ENCODE results near the gene KIF14. TPM values are rescaled to one million over a fixed set of nuclear protein-coding genes. Genes with fewer than 3 reads are reported as not detected.

KIF14 gene
- total and polyA plus RNA-seq, 2 of the 4 experiments (the other 2 are of a cell fraction), result 2.3 to 4.7 TPM

DNA sequence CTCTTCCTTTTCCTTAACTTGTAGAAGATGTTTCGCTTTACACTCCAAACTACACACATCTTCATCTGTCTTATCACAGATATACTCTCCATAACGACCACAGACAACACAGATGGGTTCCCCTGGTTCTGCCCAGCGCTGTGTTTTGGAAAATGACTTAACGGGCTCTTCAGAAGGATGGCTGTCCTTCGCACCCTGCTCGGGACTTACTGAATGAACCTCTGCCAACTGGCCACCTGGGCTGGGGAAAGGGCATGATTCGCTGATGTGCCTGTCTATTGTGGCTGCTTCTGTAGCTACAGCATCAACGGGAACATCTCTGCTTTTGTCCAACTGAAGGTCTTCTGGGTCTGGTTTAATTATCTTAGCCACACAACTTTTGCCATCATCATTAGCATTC, 45.8 kb upstream of the KIF14 start:
- CTCF ChIA-PET, result no interaction called here
- no peaks in the 10 kb centered on the region for H3K9me3 ChIP-seq (ENCODE audit: control insufficient read depth, insufficient read depth, low read length)
- no peak overlapping the region for H3K4me3 ChIP-seq (ENCODE audit: insufficient read depth, low read depth, low read length)
- BruUV-seq (replicated peaks), result no TSS peak
- no peak overlapping the region for H4K8ac ChIP-seq (ENCODE audit: low read depth in 2 of 2, low read length in 2 of 2)
- H3K18ac ChIP-seq (ENCODE audit: low read depth, low read length), result no peak overlapping the region
- H2BK5ac ChIP-seq (ENCODE audit: low read depth, low read length, poor library complexity, severe bottlenecking), result no peak overlapping the region
- no peak for ATAC-seq (ENCODE audit: low read depth)
- no peak overlapping the region for H3K4me2 ChIP-seq (ENCODE audit: low read depth, low read length)
- no peak overlapping the region for H4K5ac ChIP-seq (ENCODE audit: low read depth, low read length)
- no peak for DNase-seq
- H3K27me3 ChIP-seq (ENCODE audit: control insufficient read depth, insufficient read depth, low read length), result no peaks in the 10 kb centered on the region
- intact Hi-C loops (cut with micrococcal nuclease) (no loop called here), in situ Hi-C loops (cut with MboI; ENCODE audit: low sequenced_read_pairs) (no loop called here), dilution Hi-C loops (cut with HindIII; ENCODE audit: low sequenced_read_pairs, unreplicated experiment) (no loop called here)
- no peak overlapping the region for H2AFZ ChIP-seq (replicated peaks; ENCODE audit: low read length, poor library complexity)
- WGBS, 2 experiments (ENCODE audit: extremely low coverage in 2 of 2, insufficient read length in 1 of 2), result 100% methylated on average over 2 of the region's 8 CpGs; no CpG with 5 or more reads in 1 of the 2 experiments
- H3K27ac ChIP-seq (ENCODE audit: insufficient read depth, low read length), result no peak overlapping the region
- no peaks in the 10 kb centered on the region for H3K9me1 ChIP-seq (ENCODE audit: insufficient read depth, low read length)
- no peak overlapping the region for H3K14ac ChIP-seq (replicated peaks; ENCODE audit: low read depth, low read length)
- H2BK15ac ChIP-seq (ENCODE audit: low read depth, low read length), result no peak overlapping the region
- no peak overlapping the region for H2AK5ac ChIP-seq (ENCODE audit: low read depth, low read length)
- peaks cover 3% of the 10 kb centered on the region; the same call in 1 of the 2 replicates for H3K4me1 ChIP-seq (ENCODE audit: control insufficient read depth, insufficient read depth, low read length)
- no peak overlapping the region for H3K56ac ChIP-seq (ENCODE audit: extremely low read depth, insufficient read depth, low read length)
- H3K23ac ChIP-seq (ENCODE audit: low read depth, low read length), result no peak overlapping the region
- H4K91ac ChIP-seq (ENCODE audit: insufficient read depth, low read depth, low read length), result no peak overlapping the region
- H2AK9ac ChIP-seq (replicated peaks; ENCODE audit: low read depth, low read length, poor library complexity), result no peak overlapping the region
- no peak overlapping the region for H3K9ac ChIP-seq (ENCODE audit: low read depth, low read length)
- TF ChIP-seq BHLHE40 (IDR thresholded peaks at IDR 0.05; ENCODE audit: low read depth, low read length) (no peak), MAFK (IDR thresholded peaks at IDR 0.05; ENCODE audit: low read depth, low read length) (no peak), MXI1 (IDR thresholded peaks at IDR 0.05; ENCODE audit: borderline replicate concordance, low read depth, low read length) (no peak), POLR2A (IDR thresholded peaks at IDR 0.05; ENCODE audit: low read depth, low read length) (no peak), SMC3 (IDR thresholded peaks at IDR 0.05; ENCODE audit: low read depth, low read length) (no peak), RCOR1 (IDR thresholded peaks at IDR 0.05; ENCODE audit: insufficient replicate concordance, low read length) (no peak), CHD1 (IDR thresholded peaks at IDR 0.05; ENCODE audit: low read depth, low read length) (no peak), CEBPB (IDR thresholded peaks at IDR 0.05; ENCODE audit: low read depth, low read length) (no peak), NFE2L2 (IDR thresholded peaks at IDR 0.05; ENCODE audit: low read depth, low read length) (no peak), RFX5 (IDR thresholded peaks at IDR 0.05; ENCODE audit: low read depth, low read length) (no peak), RAD21 (IDR thresholded peaks at IDR 0.05; ENCODE audit: low read length) (no peak), MAZ (IDR thresholded peaks at IDR 0.05; ENCODE audit: borderline replicate concordance, low read depth, low read length) (no peak)
- TF ChIP-seq, protein P1, sequence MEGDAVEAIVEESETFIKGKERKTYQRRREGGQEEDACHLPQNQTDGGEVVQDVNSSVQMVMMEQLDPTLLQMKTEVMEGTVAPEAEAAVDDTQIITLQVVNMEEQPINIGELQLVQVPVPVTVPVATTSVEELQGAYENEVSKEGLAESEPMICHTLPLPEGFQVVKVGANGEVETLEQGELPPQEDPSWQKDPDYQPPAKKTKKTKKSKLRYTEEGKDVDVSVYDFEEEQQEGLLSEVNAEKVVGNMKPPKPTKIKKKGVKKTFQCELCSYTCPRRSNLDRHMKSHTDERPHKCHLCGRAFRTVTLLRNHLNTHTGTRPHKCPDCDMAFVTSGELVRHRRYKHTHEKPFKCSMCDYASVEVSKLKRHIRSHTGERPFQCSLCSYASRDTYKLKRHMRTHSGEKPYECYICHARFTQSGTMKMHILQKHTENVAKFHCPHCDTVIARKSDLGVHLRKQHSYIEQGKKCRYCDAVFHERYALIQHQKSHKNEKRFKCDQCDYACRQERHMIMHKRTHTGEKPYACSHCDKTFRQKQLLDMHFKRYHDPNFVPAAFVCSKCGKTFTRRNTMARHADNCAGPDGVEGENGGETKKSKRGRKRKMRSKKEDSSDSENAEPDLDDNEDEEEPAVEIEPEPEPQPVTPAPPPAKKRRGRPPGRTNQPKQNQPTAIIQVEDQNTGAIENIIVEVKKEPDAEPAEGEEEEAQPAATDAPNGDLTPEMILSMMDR (conservative IDR thresholded peaks at IDR 0.05; ENCODE audit: low read depth, low read length), result no peak
- TF ChIP-seq, protein P2, sequence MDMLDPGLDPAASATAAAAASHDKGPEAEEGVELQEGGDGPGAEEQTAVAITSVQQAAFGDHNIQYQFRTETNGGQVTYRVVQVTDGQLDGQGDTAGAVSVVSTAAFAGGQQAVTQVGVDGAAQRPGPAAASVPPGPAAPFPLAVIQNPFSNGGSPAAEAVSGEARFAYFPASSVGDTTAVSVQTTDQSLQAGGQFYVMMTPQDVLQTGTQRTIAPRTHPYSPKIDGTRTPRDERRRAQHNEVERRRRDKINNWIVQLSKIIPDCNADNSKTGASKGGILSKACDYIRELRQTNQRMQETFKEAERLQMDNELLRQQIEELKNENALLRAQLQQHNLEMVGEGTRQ (IDR thresholded peaks at IDR 0.05; ENCODE audit: low read depth, low read length), result no peak
- no peak overlapping the region for H2BK20ac ChIP-seq (ENCODE audit: low read depth, low read length)
- H2BK120ac ChIP-seq (ENCODE audit: low read depth, low read length), result no peak overlapping the region
- H3K36me3 ChIP-seq (ENCODE audit: control insufficient read depth, insufficient read depth, low read length), result peaks cover 6% of the 10 kb centered on the region
- POLR2A ChIA-PET (ENCODE audit: unreplicated experiment), result no interaction called here
- peaks cover 18 to 43% of the 10 kb centered on the region in 2 experiments for H3K79me1 ChIP-seq (ENCODE audit: low read depth in 1 of 2, low read length in 2 of 2)
- H3K4ac ChIP-seq (ENCODE audit: low read depth, low read length), result no peak overlapping the region
- no peaks in the 10 kb centered on the region for H4K20me1 ChIP-seq (ENCODE audit: insufficient read depth, low read length)

Measured in IMR-90 (cell line).